ENCODE results near the gene TBX5. TPM values are rescaled to one million over a fixed set of nuclear protein-coding genes. Genes with fewer than 3 reads are reported as not detected.

Gene TBX5
- total RNA-seq, 1 donor from 2014 or later, result not detected

- no peak for DNase-seq
- H3K4me1 Mint-ChIP-seq (ENCODE audit: low read depth, unreplicated experiment), result peaks cover 9% of the 10 kb centered on the region
- peaks cover 14% of the 10 kb centered on the region for H3K9me3 Mint-ChIP-seq (ENCODE audit: unreplicated experiment)
- peaks cover 65% of the 10 kb centered on the region for H3K27me3 Mint-ChIP-seq (ENCODE audit: unreplicated experiment)
- no peak overlapping the region for H3K4me3 Mint-ChIP-seq (ENCODE audit: unreplicated experiment)
- no peak for TF ChIP-seq CTCF (IDR thresholded peaks at IDR 0.05; ENCODE audit: partially characterized antibody, unreplicated experiment)
- H3K27ac Mint-ChIP-seq (ENCODE audit: unreplicated experiment), result no peak overlapping the region
- no peaks in the 10 kb centered on the region for H3K36me3 Mint-ChIP-seq (ENCODE audit: unreplicated experiment)
Observed at GRCh38 chr12:114397978-114398881, 7.7 kb downstream of the TBX5 start.

GRCh38 chr12:114396869-114397719, 8.8 kb downstream of the TBX5 start:
- H3K4me3 Mint-ChIP-seq (ENCODE audit: unreplicated experiment), result no peak overlapping the region
- H3K4me1 Mint-ChIP-seq (ENCODE audit: low read depth, unreplicated experiment), result peaks cover 6% of the 10 kb centered on the region
- DNase-seq, result no peak
- H3K9me3 Mint-ChIP-seq (ENCODE audit: unreplicated experiment), result peaks cover 13% of the 10 kb centered on the region
- no peak for TF ChIP-seq CTCF (IDR thresholded peaks at IDR 0.05; ENCODE audit: partially characterized antibody, unreplicated experiment)
- H3K36me3 Mint-ChIP-seq (ENCODE audit: unreplicated experiment), result no peaks in the 10 kb centered on the region
- no peak overlapping the region for H3K27ac Mint-ChIP-seq (ENCODE audit: unreplicated experiment)
- peaks cover 62% of the 10 kb centered on the region for H3K27me3 Mint-ChIP-seq (ENCODE audit: unreplicated experiment)

GRCh38 chr12:114396153-114396868, 9.6 kb downstream of the TBX5 start:
- Mint-ChIP-seq H3K4me1 (ENCODE audit: low read depth, unreplicated experiment) (peaks cover 6% of the 10 kb centered on the region), H3K27ac (ENCODE audit: unreplicated experiment) (no peak overlapping the region), H3K4me3 (ENCODE audit: unreplicated experiment) (no peak overlapping the region), H3K9me3 (ENCODE audit: unreplicated experiment) (peaks cover 10% of the 10 kb centered on the region), H3K36me3 (ENCODE audit: unreplicated experiment) (no peaks in the 10 kb centered on the region), H3K27me3 (ENCODE audit: unreplicated experiment) (peaks cover 54% of the 10 kb centered on the region)
- TF ChIP-seq CTCF (IDR thresholded peaks at IDR 0.05; ENCODE audit: partially characterized antibody, unreplicated experiment), result no peak
- no peak for DNase-seq

- Mint-ChIP-seq H3K27ac (ENCODE audit: unreplicated experiment) (no peak overlapping the region), H3K36me3 (ENCODE audit: unreplicated experiment) (no peaks in the 10 kb centered on the region), H3K9me3 (ENCODE audit: unreplicated experiment) (peaks cover 10% of the 10 kb centered on the region), H3K4me1 (ENCODE audit: low read depth, unreplicated experiment) (peaks cover 6% of the 10 kb centered on the region), H3K27me3 (ENCODE audit: unreplicated experiment) (peaks cover 51% of the 10 kb centered on the region), H3K4me3 (ENCODE audit: unreplicated experiment) (peak overlapping the region; percentile 63)
- TF ChIP-seq CTCF (IDR thresholded peaks at IDR 0.05; ENCODE audit: partially characterized antibody, unreplicated experiment), result no peak
- DNase-seq, result no peak
Observed at GRCh38 chr12:114395755-114396152, 10.2 kb downstream of the TBX5 start.

All from glutamatergic neuron (in vitro differentiated cells).